ENCODE measurements around the gene PIWIL1. TPM values are rescaled to one million over a fixed set of nuclear protein-coding genes. Genes with fewer than 3 reads are reported as not detected.

The PIWIL1 gene
- total and polyA plus RNA-seq, 2 experiments from 2014 or later: not detected

GRCh38 chr12:130382818-130383217, 45.1 kb downstream of the PIWIL1 start:
- Mint-ChIP-seq H3K27me3 (ENCODE audit: insufficient read depth, low read depth, poor library complexity) (peaks cover 4% of the 10 kb centered on the region), H3K4me3 (no peak overlapping the region), H3K4me1 (no peaks in the 10 kb centered on the region)

More at GRCh38 chr12:130382818-130383217, 45.1 kb downstream of the PIWIL1 start:
- no peak for DNase-seq (ENCODE audit: low spot score)
- ATAC-seq: no peak
- H2AFZ ChIP-seq: no peak overlapping the region
- Mint-ChIP-seq H3K36me3 (ENCODE audit: low read depth) (peaks cover 31% of the 10 kb centered on the region), H3K9me3 (peaks cover 80% of the 10 kb centered on the region), H3K27ac (no peak overlapping the region)
- H4K20me1 ChIP-seq (replicated peaks; ENCODE audit: insufficient read depth): no peaks in the 10 kb centered on the region
- TF ChIP-seq CTCF (conservative IDR thresholded peaks at IDR 0.05; ENCODE audit: low read depth in 2 of 2) (no peak), REST (IDR thresholded peaks at IDR 0.05; ENCODE audit: unreplicated experiment) (no peak), CREB1 (CRISPR knock-in tag; IDR thresholded peaks at IDR 0.05; ENCODE audit: low read depth) (no peak), ZNF462 (CRISPR knock-in tag; IDR thresholded peaks at IDR 0.05) (no peak), ZNF331 (CRISPR knock-in tag; IDR thresholded peaks at IDR 0.05; ENCODE audit: low read depth) (no peak), NANOG (IDR thresholded peaks at IDR 0.05; ENCODE audit: borderline replicate concordance) (no peak), JUNB (IDR thresholded peaks at IDR 0.05; ENCODE audit: unreplicated experiment) (no peak), EZH2 (IDR thresholded peaks at IDR 0.05; ENCODE audit: low read depth, unreplicated experiment) (no peak), ZNF114 (CRISPR knock-in tag; IDR thresholded peaks at IDR 0.05) (no peak), POLR2AphosphoS5 (IDR thresholded peaks at IDR 0.05; ENCODE audit: low read depth) (no peak), ETS1 (IDR thresholded peaks at IDR 0.05) (no peak), EZH2phosphoT487 (IDR thresholded peaks at IDR 0.05; ENCODE audit: unreplicated experiment) (no peak)
- no peak overlapping the region for H3K4me2 ChIP-seq
- H3K36me3 ChIP-seq (ENCODE audit: insufficient read depth): no peaks in the 10 kb centered on the region
- H3K9me2 ChIP-seq (ENCODE audit: insufficient read depth): no peaks in the 10 kb centered on the region
- H3K27ac ChIP-seq (ENCODE audit: low read depth): no peak overlapping the region
- no peaks in the 10 kb centered on the region for H3F3A ChIP-seq (replicated peaks; ENCODE audit: low read depth)
- H3K79me2 ChIP-seq (replicated peaks; ENCODE audit: insufficient read depth): no peaks in the 10 kb centered on the region
- no peaks in the 10 kb centered on the region for H3K27me3 ChIP-seq (ENCODE audit: insufficient read depth)
- H3K4me3 ChIP-seq: no peak overlapping the region
- H3K4me1 ChIP-seq (ENCODE audit: insufficient read depth): no peaks in the 10 kb centered on the region
